NCI-H460 (cell line): ENCODE data around the gene PPIP5K1. TPM values are rescaled to one million over a fixed set of nuclear protein-coding genes. Genes with fewer than 3 reads are reported as not detected.
"Not testable (repeated sequence)": the region's sequence is repeated elsewhere in the genome, so short reads cannot be mapped to it uniquely, and the experiment has no call there.

ENCODE experiments used
- DNase-seq: peaks from one replicate; pipeline ENCODE4 v3.0.0-alpha.2; 2016; ENCODE audit warnings: low read depth; ENCODE audit errors: extremely low read depth
- polyA plus RNA-seq: library from polyadenylated mRNA; depleted of rRNA; stranded (reverse); fragments of >200 nt; gene quantifications from 2 replicates; pipeline ENCODE4 v1.2.3, GENCODE V29; 2014; cell fraction: nucleus; rRNA removed
- total RNA-seq: library from RNA; depleted of rRNA; stranded (reverse); fragments of >200 nt; shearing (Covaris generic); gene quantifications from 2 replicates; pipeline ENCODE4 v1.2.3, GENCODE V29; 2014; rRNA removed

PPIP5K1 gene
- 10.7 and 12.7 TPM in 2 replicates for total RNA-seq
- 39.1 and 45.4 TPM in 2 replicates for polyA plus RNA-seq

- not testable (repeated sequence) for DNase-seq
These were observed at the start of gene PPIP5K1 for GRCh38 chr15:43589778-43590466. TSS of gene PPIP5K1 (minus strand) at chr15:43590208. CDS start at chr15:43584504, 5,704 bp downstream.

DNA sequence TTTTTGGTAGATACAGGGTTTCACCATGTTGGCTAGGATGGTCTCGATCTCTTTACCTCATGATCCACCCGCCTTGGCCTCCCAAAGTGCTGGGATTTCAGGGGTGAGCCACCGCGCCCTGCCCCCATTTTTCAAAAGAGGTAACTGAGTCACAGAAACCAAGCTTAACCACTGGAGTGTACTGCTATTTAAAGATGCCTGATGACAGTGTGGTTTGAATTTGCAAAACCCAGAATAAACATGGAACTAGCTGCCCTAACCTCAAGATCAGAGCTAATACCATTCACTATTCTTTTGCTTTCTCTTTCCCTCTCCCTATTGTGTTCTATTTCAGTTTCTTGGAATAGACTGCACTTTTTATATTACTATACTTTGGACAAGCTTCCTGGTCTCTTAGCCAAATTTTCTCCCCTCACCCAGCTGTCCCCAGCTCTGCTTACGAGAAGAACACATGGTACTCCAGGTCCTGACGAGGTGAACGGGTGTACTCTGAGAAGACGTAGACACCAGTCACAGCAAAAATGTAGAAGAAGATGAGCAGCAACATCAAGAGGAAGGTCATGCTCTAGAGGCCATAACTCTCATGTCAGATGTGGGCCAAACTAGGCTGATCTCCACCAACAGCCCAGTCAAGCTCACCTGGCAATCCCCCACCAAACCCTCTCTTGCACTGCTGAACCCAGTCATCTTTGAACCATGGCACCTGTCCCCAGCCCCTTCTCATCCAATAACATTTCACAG is 48.6 kb upstream of the PPIP5K1 start:
- DNase-seq: not testable (repeated sequence)

GRCh38 chr15:43626937-43627336 is 36.9 kb upstream of the PPIP5K1 start:
- DNase-seq: not testable (repeated sequence)

- no peak for DNase-seq
These were observed 35.1 kb upstream of the PPIP5K1 start for GRCh38 chr15:43625106-43625505.

GRCh38 chr15:43622068-43622799 is 32.2 kb upstream of the PPIP5K1 start:
- DNase-seq: not testable (repeated sequence)

DNA sequence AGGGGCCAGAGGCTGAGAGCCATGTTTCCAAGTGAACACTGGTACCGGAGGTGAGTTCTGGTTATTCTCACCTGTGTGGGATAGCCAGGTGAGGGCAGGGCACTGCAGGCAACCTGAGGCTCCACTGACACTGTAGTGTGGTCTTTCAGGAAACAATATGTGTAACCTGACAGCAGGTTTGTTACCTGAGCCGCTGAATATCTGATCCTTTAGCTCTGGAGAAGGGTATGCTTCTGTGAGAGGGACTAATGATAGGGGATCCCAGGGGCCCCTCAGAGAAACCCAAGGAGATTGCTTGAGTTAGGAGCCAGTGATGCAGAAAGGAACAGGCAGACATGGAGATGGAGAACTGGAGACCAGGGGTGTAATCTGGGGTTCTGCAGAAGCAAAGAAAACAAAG is 28.7 kb upstream of the PPIP5K1 start, which contains the start of gene STRC:
Gene STRC (minus strand): TSS at position 101 of the 400 bp plus-strand sequence. CDS start 78 bp downstream, at position 23.
- DNase-seq: not testable (repeated sequence)

- not testable (repeated sequence) for DNase-seq
These were observed 27.7 kb upstream of the PPIP5K1 start for GRCh38 chr15:43617750-43618149.

DNA sequence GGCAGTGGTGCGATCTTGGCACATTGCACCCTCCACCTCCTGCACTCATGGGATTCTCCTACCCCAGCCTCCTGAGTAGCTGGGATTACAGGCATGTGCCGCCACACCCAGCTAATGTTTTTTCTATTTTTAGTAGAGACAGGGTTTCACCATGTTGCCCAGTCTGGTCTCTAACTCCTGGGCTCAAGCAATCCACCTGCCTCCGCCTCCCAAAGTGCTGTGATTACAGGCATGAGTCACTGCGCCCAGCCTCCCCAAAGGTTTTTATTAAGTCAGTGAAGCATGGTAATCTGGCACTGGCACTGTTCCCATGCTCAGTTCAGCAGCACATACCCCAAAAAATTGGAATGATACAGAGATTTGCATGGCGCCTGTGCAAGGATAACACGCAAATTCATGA is 12.2 kb upstream of the PPIP5K1 start:
- DNase-seq: not testable (repeated sequence)

DNA sequence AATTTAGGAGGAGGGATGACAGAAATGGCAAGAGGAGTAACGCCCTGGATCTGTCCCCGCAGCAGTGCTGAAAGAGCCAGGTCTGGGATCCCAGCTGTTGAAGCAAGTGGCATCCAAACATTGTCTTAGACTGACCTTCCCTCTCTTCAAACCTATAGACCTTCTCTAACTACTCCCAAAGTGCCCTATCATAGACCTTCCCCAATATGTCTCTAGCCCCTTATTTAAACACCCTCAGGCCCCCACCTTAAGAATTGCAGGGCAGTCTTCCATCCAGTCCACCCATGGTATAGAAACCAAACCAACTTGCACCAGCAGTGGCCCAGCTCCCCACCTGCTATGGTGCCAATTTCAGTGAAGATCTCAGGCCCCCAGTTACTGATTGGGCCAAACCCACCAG is 10.2 kb upstream of the PPIP5K1 start:
- not testable (repeated sequence) for DNase-seq

- not testable (repeated sequence) for DNase-seq
These were observed 9.1 kb upstream of the PPIP5K1 start for GRCh38 chr15:43599131-43599530.

GRCh38 chr15:43593328-43594190 is 3.6 kb upstream of the PPIP5K1 start, which contains the start of gene CKMT1B:
TSS of gene CKMT1B (plus strand) at chr15:43594027. CDS start at chr15:43594219, 192 bp downstream.
- DNase-seq: not testable (repeated sequence)

GRCh38 chr15:43592841-43593240 is 2.8 kb upstream of the PPIP5K1 start:
- not testable (repeated sequence) for DNase-seq

GRCh38 chr15:43574607-43575006 is 15.4 kb downstream of the PPIP5K1 start:
- DNase-seq: not testable (repeated sequence)

DNA sequence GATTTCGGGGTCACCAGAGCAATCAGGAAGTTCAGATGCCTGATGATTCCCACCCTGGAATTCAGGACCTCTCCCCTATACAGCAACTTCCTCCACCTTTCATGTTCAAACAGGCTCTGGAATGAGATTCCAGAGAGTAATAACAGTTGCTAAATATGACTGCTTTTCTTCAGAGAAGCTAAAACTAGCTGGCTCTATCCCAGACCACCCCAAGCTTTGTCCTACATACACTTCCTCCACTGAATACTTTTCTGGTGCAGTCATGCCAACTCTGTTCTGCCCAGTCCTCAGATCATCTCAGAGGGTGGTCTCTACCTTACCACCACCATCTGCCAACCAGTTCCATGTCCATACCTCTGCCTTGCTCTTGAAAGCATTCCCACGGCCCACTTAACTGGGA is 23.4 kb downstream of the PPIP5K1 start:
- DNase-seq: not testable (repeated sequence)

DNA sequence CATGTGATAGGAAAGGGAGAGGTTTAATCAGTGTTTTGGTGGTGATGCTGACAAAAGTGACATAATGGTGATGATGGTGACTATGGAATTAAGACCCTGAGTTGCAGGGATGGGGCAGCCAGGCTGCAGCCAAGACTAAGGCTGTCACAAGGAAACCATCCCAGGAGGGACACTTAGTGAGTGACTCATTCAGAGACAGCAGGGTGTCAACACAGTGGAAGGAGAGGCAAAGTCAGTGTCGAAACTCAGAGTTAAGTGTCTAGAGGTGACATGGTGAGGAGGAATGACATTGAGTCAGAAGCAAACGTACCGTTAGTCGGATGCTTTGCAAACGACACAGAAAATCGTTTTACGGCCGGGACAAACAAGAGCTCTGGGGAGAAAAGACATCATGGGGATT is 26.2 kb downstream of the PPIP5K1 start:
- not testable (repeated sequence) for DNase-seq

- not testable (repeated sequence) for DNase-seq
These were observed 27.3 kb downstream of the PPIP5K1 start for GRCh38 chr15:43562753-43563152.

GRCh38 chr15:43552986-43553385 is 37.0 kb downstream of the PPIP5K1 start:
- DNase-seq: no peak

DNA sequence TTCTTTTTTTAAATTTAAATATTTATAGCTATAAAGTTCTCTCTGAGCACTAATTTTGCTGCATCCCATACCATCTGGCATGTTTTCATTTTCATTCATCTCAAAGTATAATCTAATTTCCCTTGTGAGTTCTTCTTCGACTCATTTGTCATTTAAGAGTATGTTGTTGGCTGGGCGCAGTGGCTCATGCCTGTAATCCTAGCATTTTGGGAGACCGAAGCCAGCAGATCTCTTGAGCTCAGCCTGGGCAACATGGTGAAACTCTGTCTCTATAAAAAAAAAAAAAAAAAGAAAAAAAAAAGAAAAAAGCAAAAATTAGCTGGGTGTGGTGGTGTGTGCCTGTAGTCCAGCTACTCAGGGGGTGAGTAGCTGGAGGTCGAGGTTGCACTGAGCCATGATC is 37.8 kb downstream of the PPIP5K1 start:
- DNase-seq: no peak

DNA sequence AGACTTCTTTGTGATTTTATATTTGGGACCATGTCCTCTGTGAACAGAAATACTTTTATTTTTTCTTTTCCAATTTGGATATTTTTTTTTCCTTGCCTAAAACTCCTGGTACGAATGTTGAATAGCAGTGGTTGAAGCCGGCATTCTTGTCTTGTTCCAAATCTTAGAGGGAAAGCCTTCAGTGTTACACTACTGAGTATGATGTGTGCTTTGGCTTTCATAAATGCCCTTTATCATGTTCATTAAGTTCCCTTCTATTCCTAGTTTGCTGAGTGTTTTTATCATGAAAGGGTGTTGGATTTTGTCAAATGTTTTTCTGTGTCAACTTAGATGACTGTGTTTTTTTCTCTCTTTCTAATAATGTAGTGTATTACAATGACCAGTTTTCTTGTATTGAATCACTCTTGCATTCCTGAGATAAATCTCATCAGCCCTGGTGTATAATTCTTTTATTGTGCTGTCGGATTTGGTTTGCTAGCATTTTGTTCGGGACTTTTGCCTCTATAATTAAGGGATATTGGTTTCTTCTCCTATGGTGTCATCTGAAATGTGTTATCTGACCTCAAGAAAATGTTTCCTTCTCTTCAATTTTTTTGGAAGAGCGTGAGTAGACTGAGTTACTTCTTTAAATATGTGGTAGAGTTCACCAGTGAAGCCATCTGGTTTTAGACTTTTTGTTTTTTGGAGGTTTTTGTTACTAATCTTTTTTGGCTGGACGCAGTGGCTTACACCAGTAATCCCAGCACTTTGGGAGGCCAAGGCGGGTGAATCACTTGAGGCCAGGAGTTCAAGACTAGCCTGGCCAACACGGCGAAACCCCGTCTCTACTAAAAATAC is 39.3 kb downstream of the PPIP5K1 start:
- no peak for DNase-seq
